GM20000 (cell line): ENCODE measurements around the gene DHRSX.

ENCODE experiments used
- DNase-seq: peaks from one replicate; pipeline ENCODE4 v3.0.0; 2012; ENCODE audit warnings: low spot score
- TF ChIP-seq, protein P1 (sequence below): IDR thresholded peaks from 2 replicates; pipeline ENCODE4 v1.5.1; 2012; ENCODE audit warnings: mild to moderate bottlenecking, control low read depth; ENCODE audit errors: extremely low read depth, missing control alignments

DHRSX gene

DNA sequence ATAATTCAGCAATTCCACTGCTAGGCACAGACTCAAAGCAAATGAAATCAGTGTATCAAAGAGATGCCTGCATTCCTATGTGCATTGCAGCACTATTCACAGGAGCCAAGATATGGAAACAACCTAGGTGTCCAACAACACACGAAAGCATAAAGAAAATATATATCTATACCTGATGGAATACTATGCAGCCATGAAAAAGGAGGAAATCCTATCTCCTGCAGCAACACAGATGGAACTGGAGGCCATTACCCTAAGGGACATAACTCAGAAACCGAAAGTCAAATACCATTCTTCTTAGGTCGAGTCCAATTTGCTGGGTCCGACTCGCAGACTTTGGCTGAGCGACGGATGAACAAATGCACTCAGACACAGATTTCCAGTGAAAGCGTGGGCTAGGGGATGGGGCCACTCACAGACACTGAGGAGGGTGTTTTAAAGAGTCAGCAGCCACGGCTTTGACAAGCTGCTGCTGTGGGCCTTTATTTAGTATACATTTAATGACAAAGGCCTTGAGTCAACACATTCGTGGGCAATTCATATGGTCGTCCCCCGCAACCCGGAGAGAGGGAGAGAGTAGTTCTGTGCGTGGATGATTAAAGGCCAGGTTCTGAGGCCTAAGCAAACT is 93.8 kb downstream of the DHRSX start:
- TF ChIP-seq, protein P1, sequence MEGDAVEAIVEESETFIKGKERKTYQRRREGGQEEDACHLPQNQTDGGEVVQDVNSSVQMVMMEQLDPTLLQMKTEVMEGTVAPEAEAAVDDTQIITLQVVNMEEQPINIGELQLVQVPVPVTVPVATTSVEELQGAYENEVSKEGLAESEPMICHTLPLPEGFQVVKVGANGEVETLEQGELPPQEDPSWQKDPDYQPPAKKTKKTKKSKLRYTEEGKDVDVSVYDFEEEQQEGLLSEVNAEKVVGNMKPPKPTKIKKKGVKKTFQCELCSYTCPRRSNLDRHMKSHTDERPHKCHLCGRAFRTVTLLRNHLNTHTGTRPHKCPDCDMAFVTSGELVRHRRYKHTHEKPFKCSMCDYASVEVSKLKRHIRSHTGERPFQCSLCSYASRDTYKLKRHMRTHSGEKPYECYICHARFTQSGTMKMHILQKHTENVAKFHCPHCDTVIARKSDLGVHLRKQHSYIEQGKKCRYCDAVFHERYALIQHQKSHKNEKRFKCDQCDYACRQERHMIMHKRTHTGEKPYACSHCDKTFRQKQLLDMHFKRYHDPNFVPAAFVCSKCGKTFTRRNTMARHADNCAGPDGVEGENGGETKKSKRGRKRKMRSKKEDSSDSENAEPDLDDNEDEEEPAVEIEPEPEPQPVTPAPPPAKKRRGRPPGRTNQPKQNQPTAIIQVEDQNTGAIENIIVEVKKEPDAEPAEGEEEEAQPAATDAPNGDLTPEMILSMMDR, result no peak
- no peak for DNase-seq

DNA sequence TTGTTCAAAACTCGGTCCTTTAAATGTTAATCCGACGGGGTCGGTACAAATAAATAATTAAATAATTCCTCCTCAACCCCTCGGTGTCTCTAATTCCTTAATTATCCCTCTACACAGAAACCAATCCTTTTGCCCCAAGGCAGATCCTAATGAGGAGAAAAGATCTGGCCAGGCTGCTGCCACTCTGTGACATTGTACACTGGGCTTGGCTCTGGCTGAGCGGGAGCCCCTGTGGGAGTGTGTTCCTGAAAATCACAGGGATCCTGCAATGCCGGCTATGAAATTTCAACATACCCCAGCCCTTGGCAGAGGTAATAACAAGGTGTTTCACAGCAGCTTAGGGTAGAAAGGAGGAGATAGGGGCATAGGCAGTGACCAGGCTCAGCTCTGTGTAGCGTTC is 96.0 kb downstream of the DHRSX start:
- DNase-seq, result no peak
- TF ChIP-seq, protein P1, result no peak

DNA sequence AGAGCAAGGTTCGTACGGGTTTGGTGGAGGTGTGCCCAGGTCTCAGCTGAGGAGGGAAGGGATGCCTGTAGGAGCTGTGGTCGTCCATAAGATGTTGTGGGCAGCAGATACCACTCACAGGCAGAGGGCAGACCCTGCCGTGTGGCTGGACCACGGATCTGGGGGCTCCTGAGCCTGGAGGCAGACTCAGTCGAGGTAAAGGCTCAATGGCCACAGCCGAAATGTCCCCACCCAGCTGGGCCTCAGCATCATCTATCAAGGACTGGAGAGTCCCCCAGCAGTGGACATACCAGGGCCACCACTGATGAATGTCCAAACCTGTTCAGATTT is 98.5 kb downstream of the DHRSX start:
- no peak for DNase-seq
- TF ChIP-seq, protein P1, result no peak

DNA sequence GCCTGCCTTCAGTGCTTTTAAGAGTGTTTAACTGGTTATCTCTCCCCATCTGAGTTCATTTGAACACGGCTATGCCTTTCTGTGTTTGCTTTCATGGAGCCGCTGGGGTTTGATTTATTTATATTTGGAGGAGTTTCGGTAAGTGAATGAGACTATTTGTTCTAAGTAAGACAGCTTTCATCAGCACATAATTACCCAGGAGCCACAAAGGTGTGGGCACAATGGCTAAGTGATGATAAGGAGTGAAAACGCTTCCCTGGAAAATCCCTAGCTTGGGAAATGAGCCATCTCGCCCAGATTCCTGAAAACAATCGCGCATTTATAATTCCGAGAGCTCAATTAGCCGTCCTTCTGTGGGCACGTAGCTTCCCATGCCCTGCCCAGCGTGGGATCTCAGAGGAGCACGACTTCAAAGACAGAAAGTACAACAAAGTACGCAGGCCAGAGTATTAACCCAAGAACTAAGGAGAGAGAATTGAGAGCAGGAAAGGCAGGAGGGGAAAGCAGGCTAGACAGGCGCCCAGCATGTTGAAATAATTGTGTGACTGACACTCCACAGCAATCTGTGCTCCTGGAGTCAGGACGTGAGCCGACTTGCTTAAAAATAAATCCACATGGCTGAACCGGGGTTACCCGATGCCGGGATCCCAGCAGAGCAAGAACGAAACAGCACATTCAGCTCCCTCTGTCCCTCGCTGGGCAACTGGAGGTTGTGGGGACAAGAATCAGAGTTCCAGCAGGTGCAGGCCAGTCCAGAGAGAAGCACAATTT is 99.0 kb downstream of the DHRSX start:
- TF ChIP-seq, protein P1, result no peak
- DNase-seq, result no peak

DNA sequence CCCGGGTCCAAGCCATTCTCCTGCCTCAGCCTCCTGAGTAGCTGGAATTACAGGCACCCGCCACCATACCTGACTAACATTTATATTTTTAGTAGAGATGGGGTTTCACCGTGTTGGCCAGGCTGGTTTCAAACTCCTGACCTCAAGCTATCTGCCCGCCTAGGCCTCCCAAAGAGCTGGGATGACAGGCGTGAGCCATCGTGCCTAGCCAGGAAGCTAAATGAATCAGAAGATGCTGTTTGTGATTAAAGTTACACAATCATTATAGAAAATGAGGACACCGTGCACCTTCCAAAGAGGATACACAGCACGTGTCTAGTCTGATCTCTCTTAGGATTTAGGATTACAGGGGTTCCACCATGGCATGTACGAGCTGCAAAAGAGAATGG is 99.6 kb downstream of the DHRSX start:
- no peak for DNase-seq
- TF ChIP-seq, protein P1, result no peak

DNA sequence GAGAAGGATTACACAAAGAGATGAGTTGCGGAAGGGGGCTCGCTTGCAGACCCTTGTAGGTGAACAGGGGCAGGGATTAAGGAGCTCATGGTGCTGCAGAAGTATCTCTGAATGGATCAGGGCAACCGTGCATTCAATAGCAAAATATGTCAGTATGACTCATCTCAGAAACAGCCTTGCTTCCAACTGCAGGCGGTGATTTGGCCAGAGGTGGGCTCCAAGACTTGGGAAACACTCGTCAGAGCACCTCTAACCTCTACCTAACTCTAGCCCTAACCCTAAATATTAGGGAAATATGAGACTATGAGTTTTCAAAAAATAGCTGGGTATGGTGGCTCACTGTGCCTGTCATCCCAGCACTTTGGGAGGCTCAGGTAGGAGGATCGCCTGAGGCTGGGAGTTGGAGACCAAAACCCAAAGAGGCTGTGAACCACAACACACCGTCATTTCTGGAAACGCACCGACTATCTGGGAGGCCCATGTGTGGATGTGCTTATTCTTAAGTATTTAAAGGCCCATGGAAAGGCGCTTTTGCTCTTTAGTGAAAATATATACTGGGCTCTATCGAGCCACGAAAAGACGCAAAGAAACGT is 102.6 kb downstream of the DHRSX start:
- DNase-seq, result no peak
- TF ChIP-seq, protein P1, result no peak
